HCT116 (cell line): ENCODE data around the gene TTLL4. TPM values are rescaled to one million over a fixed set of nuclear protein-coding genes. Genes with fewer than 3 reads are reported as not detected.

Experiments used
- ATAC-seq: fragments of 200-7000 bp; cut with Tn5 transposase; 2 replicates; pipeline ENCODE4 v1.9.1; 2020; ENCODE audit warnings: mild to moderate bottlenecking, moderate library complexity
- BruUV-seq: library from RNA; stranded (reverse); fragments of 400-500 nt; replicated peaks from 2 replicates; lab custom pipeline; 2021; lab: Mats Ljungman, UMichigan
- CTCF ChIA-PET: fragments of 300-600 bp; sonication (Branson Sonifier 250); formaldehyde crosslinking; loops from one replicate; lab custom pipeline; 2021; ENCODE audit warnings: antibody characterized with exemption; lab: Charles Lee
- POLR2A ChIA-PET: fragments of 300-600, 350-600 bp; sonication (Branson Sonifier 250); formaldehyde crosslinking; loops from one replicate; lab custom pipeline; 2021; ENCODE audit warnings: antibody characterized with exemption; lab: Charles Lee
- RAD21 ChIA-PET, 2 experiments: fragments of 300-600 bp; sonication (Branson Sonifier 250); formaldehyde crosslinking; loops; one replicate each; lab custom pipeline; 2023; ENCODE audit warnings: low total read pairs in 2 of 2; ENCODE audit not compliant: uncharacterized antibody in 2 of 2, unreplicated experiment in 2 of 2, low non-redundant PET in 1 of 2; lab: Charles Lee
- DNase-seq: peaks from one replicate; pipeline ENCODE4 v3.0.0-alpha.2; 2010; ENCODE audit warnings: low read depth, low spot score
- H2AFZ ChIP-seq: fragments of 200-600 bp; shearing (Covaris generic), sonication (generic); 2 replicates; pipeline ENCODE4 v1.6.1; 2017; ENCODE audit warnings: low read depth, mixed run types, mixed read lengths, antibody characterized with exemption, low read length; ENCODE audit not compliant: poor library complexity, severe bottlenecking
- H3K27ac ChIP-seq: 2 replicates; pipeline ENCODE4 v1.5.1; 2012; ENCODE audit warnings: low read depth, low read length
- H3K27me3 ChIP-seq: fragments of 200-600 bp; sonication (generic); 2 replicates; pipeline ENCODE4 v1.6.1; 2016; ENCODE audit warnings: mixed run types, low read length, mixed read lengths; ENCODE audit not compliant: insufficient read depth
- H3K36me3 ChIP-seq, 2 experiments: fragments of 200-500 bp in 1 of 2; fragments of 200-600 bp in 1 of 2; sonication (Bioruptor generic) in 1 of 2; sonication (generic) in 1 of 2; 2 replicates each; pipeline versions ENCODE4 v1.5.1 to v1.6.1; 2014 to 2016; ENCODE audit warnings: low read length in 2 of 2, inconsistent platforms in 1 of 2, mixed read lengths in 1 of 2, mixed run types in 1 of 2; ENCODE audit not compliant: insufficient read depth in 2 of 2, control insufficient read depth in 1 of 2
- H3K4me1 ChIP-seq, 2 experiments: fragments of 200-600 bp in 1 of 2; sonication (generic) in 1 of 2; 2 replicates each; pipeline versions ENCODE4 v1.5.1 to v1.6.1; 2012 to 2017; ENCODE audit warnings: low read length in 2 of 2, inconsistent platforms in 1 of 2, mild to moderate bottlenecking in 1 of 2, mixed read lengths in 1 of 2, mixed run types in 1 of 2, moderate library complexity in 1 of 2; ENCODE audit not compliant: insufficient read depth in 2 of 2, control insufficient read depth in 1 of 2
- H3K4me2 ChIP-seq: fragments of 200-600 bp; sonication (generic); 2 replicates; pipeline ENCODE4 v1.6.1; 2017; ENCODE audit warnings: mixed run types, low read length, mixed read lengths
- H3K4me3 ChIP-seq, 2 experiments: fragments of 200-600 bp in 1 of 2; sonication (generic) in 1 of 2; replicated peaks in 1 of 2; 2 replicates each; pipeline ENCODE4 v1.5.1; 2011 to 2016; ENCODE audit warnings: low read length in 2 of 2, control low read depth in 1 of 2, low read depth in 1 of 2, mild to moderate bottlenecking in 1 of 2, mixed read lengths in 1 of 2, mixed run types in 1 of 2
- H3K79me2 ChIP-seq: fragments of 200-600 bp; sonication (generic); 2 replicates; pipeline ENCODE4 v1.6.1; 2017; ENCODE audit warnings: mild to moderate bottlenecking, mixed run types, low read length, moderate library complexity, mixed read lengths; ENCODE audit not compliant: insufficient read depth
- H3K9ac ChIP-seq: fragments of 200-600 bp; sonication (generic); 2 replicates; pipeline ENCODE4 v1.6.1; 2016; ENCODE audit warnings: low read length, mixed read lengths
- H3K9me2 ChIP-seq: fragments of 200-600 bp; sonication (generic), shearing (Covaris generic); 2 replicates; pipeline ENCODE4 v1.6.1; 2017; ENCODE audit warnings: mixed run types, mild to moderate bottlenecking, moderate library complexity; ENCODE audit not compliant: insufficient read depth
- H3K9me3 ChIP-seq, 2 experiments: fragments of 200-500 bp in 1 of 2; fragments of 200-600 bp in 1 of 2; sonication (Bioruptor generic) in 1 of 2; sonication (generic) in 1 of 2; 2 replicates each; pipeline ENCODE4 v1.6.1; 2014 to 2017; ENCODE audit warnings: low read length in 2 of 2, mixed read lengths in 2 of 2, inconsistent platforms in 1 of 2, low read depth in 1 of 2, mild to moderate bottlenecking in 1 of 2, mixed run types in 1 of 2, moderate library complexity in 1 of 2; ENCODE audit not compliant: control insufficient read depth in 1 of 2, insufficient read depth in 1 of 2
- H4K20me1 ChIP-seq: fragments of 200-600 bp; sonication (generic), shearing (Covaris generic); 2 replicates; pipeline ENCODE4 v1.6.1; 2017; ENCODE audit warnings: mixed run types, mild to moderate bottlenecking, moderate library complexity; ENCODE audit not compliant: insufficient read depth
- POLR2A ChIP-seq: IDR thresholded peaks from 2 replicates; pipeline ENCODE4 v1.7.0; 2011; ENCODE audit warnings: borderline replicate concordance; ENCODE audit not compliant: insufficient read depth, insufficient read length; ENCODE audit errors: extremely low read depth
- intact Hi-C: fragments of 100-400 bp; cut with micrococcal nuclease; formaldehyde crosslinking; loops from 2 replicates; pipeline ENCODE4 v1.10.0; 2022
- total RNA-seq: library from RNA; stranded (reverse); gene quantifications from one replicate; pipeline ENCODE4 v1.2.1, GENCODE V29; 2021; ENCODE audit not compliant: unreplicated experiment
- TF ChIP-seq, protein P1 (sequence below): IDR thresholded peaks from 2 replicates; pipeline ENCODE4 v1.6.1; 2012; ENCODE audit warnings: low read depth

TTLL4 gene
- total RNA-seq, 1 experiment from 2014 or later: 53.0 TPM

DNA sequence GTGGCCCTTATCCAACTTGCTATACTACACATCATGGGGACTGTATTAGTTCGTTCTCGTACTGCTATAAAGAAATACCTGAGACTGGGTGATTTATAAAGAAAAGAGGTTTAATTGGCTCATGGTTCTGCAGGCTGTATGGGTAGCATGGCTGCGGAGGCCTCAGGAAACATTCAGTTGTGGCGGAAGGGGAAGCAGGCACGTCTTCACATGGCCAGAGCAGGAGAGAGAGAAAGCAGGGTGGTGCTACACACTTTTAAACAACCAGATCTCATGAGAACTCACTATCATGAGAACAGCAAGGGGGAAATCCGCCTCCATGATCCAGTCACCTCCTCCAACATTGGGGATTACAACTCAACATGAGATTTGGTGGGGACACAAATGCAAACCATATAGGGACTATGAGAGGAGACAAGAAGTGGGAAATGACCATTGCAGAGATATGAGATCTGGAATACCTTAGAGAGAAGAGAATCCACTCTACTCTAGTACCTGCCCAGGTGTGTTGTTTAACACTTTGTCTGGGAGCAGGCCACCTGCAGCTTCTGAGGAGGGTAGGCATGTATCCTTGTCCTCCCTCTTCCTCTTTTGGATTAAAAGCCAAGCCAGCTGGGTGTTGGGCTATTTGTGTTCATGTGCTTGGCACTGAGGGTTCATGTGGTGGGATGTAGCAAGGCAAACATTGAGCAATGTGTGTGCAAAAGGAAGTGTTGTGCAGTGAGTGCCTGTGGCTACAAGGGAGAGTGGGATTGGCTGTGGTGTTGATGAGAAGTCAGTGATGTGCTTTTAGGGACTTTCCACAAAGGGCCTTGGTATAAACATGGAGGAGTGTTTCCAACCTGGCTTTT is 22.8 kb downstream of the TTLL4 start:
- RAD21 ChIA-PET: no interaction called here
- Histone ChIP-seq H3K79me2 (peaks cover 82% of the 10 kb centered on the region), H3K4me3 (no peak overlapping the region), H3K27me3 (no peaks in the 10 kb centered on the region), H3K9me2 (no peaks in the 10 kb centered on the region), H3K4me1 (peaks cover 17 to 29% of the 10 kb centered on the region in 2 experiments), H4K20me1 (peaks cover 4% of the 10 kb centered on the region; the same call in 1 of the 2 replicates), H3K36me3 (peaks cover 6 to 13% of the 10 kb centered on the region in 2 experiments; a peak in 3 of 4 replicates), H3K9me3 (no peaks in the 10 kb centered on the region), H2AFZ (no peak overlapping the region), H3K4me2 (no peak overlapping the region), H3K27ac (no peak overlapping the region), H3K9ac (no peak overlapping the region)
- DNase-seq (no peak), ATAC-seq (no peak)
- TF ChIP-seq POLR2A: no peak
- TF ChIP-seq, protein P1, sequence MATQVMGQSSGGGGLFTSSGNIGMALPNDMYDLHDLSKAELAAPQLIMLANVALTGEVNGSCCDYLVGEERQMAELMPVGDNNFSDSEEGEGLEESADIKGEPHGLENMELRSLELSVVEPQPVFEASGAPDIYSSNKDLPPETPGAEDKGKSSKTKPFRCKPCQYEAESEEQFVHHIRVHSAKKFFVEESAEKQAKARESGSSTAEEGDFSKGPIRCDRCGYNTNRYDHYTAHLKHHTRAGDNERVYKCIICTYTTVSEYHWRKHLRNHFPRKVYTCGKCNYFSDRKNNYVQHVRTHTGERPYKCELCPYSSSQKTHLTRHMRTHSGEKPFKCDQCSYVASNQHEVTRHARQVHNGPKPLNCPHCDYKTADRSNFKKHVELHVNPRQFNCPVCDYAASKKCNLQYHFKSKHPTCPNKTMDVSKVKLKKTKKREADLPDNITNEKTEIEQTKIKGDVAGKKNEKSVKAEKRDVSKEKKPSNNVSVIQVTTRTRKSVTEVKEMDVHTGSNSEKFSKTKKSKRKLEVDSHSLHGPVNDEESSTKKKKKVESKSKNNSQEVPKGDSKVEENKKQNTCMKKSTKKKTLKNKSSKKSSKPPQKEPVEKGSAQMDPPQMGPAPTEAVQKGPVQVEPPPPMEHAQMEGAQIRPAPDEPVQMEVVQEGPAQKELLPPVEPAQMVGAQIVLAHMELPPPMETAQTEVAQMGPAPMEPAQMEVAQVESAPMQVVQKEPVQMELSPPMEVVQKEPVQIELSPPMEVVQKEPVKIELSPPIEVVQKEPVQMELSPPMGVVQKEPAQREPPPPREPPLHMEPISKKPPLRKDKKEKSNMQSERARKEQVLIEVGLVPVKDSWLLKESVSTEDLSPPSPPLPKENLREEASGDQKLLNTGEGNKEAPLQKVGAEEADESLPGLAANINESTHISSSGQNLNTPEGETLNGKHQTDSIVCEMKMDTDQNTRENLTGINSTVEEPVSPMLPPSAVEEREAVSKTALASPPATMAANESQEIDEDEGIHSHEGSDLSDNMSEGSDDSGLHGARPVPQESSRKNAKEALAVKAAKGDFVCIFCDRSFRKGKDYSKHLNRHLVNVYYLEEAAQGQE: no peak
- BruUV-seq: no TSS peak
- intact Hi-C loops: no loop called here
- POLR2A ChIA-PET: no interaction called here
- CTCF ChIA-PET: no interaction called here
